H9 (cell line): ENCODE measurements around the gene EXOC2. TPM values are rescaled to one million over a fixed set of nuclear protein-coding genes. Genes with fewer than 3 reads are reported as not detected.

Source experiments
- DNase-seq: peaks from one replicate; pipeline ENCODE4 v3.0.0-alpha.2; 2017
- H2AFZ ChIP-seq: one replicate; pipeline ENCODE4 v1.6.1; 2013; ENCODE audit warnings: mild to moderate bottlenecking, low read length, control low read depth, moderate library complexity
- H2AK5ac ChIP-seq: 2 replicates; pipeline ENCODE4 v1.6.1; 2013; ENCODE audit warnings: low read length, control low read depth, mixed read lengths; ENCODE audit not compliant: insufficient read length
- H2BK120ac ChIP-seq: one replicate; pipeline ENCODE4 v1.6.1; 2013; ENCODE audit warnings: low read depth, mild to moderate bottlenecking, low read length, control low read depth, inconsistent platforms; ENCODE audit not compliant: poor library complexity, severe bottlenecking
- H2BK12ac ChIP-seq: 2 replicates; pipeline ENCODE4 v1.6.1; 2013; ENCODE audit warnings: low read length, control low read depth, mixed read lengths, low read depth; ENCODE audit not compliant: insufficient read length
- H2BK15ac ChIP-seq: 2 replicates; pipeline ENCODE4 v1.6.1; 2013; ENCODE audit warnings: low read depth, low read length, control low read depth
- H2BK20ac ChIP-seq: one replicate; pipeline ENCODE4 v1.6.1; 2013; ENCODE audit warnings: low read depth, mild to moderate bottlenecking, low read length, control low read depth, inconsistent platforms; ENCODE audit not compliant: poor library complexity, severe bottlenecking
- H2BK5ac ChIP-seq: 2 replicates; pipeline ENCODE4 v1.6.1; 2013; ENCODE audit warnings: low read length, control low read depth, mixed read lengths; ENCODE audit not compliant: insufficient read length
- H3K14ac ChIP-seq: 2 replicates; pipeline ENCODE4 v1.6.1; 2013; ENCODE audit warnings: low read length, control low read depth; ENCODE audit not compliant: insufficient read depth
- H3K18ac ChIP-seq: 2 replicates; pipeline ENCODE4 v1.6.1; 2013; ENCODE audit warnings: low read depth, mild to moderate bottlenecking, mixed read lengths, low read length, control low read depth; ENCODE audit not compliant: insufficient read length
- H3K23ac ChIP-seq: 2 replicates; pipeline ENCODE4 v1.6.1; 2013; ENCODE audit warnings: low read length, control low read depth, mixed read lengths, low read depth; ENCODE audit not compliant: insufficient read length
- H3K23me2 ChIP-seq: 2 replicates; pipeline ENCODE4 v1.6.1; 2013; ENCODE audit warnings: low read depth, mild to moderate bottlenecking, mixed read lengths, low read length, control low read depth; ENCODE audit not compliant: insufficient read length, poor library complexity, severe bottlenecking
- H3K27ac ChIP-seq: 2 replicates; pipeline ENCODE4 v1.5.1; 2013; ENCODE audit warnings: low read length, control low read depth, mixed read lengths, low read depth; ENCODE audit not compliant: insufficient read length
- H3K27me3 ChIP-seq: 2 replicates; pipeline ENCODE4 v1.6.1; 2013; ENCODE audit warnings: low read length, control low read depth, inconsistent platforms; ENCODE audit not compliant: insufficient read depth
- H3K4ac ChIP-seq: 2 replicates; pipeline ENCODE4 v1.6.1; 2013; ENCODE audit warnings: low read depth, mild to moderate bottlenecking, control low read depth, inconsistent platforms, low read length, moderate library complexity
- H3K4me1 ChIP-seq: 2 replicates; pipeline ENCODE4 v1.6.1; 2013; ENCODE audit warnings: low read length, control low read depth, inconsistent platforms; ENCODE audit not compliant: insufficient read depth
- H3K4me2 ChIP-seq: 2 replicates; pipeline ENCODE4 v1.6.1; 2013; ENCODE audit warnings: low read length, control low read depth, mixed read lengths; ENCODE audit not compliant: insufficient read length, insufficient read depth
- H3K56ac ChIP-seq: 2 replicates; pipeline ENCODE4 v1.6.1; 2013; ENCODE audit warnings: low read depth, mild to moderate bottlenecking, mixed read lengths, low read length, control low read depth; ENCODE audit not compliant: insufficient read length
- H3K79me1 ChIP-seq: 2 replicates; pipeline ENCODE4 v1.6.1; 2013; ENCODE audit warnings: low read depth, mild to moderate bottlenecking, moderate library complexity, low read length, control low read depth, inconsistent platforms; ENCODE audit not compliant: insufficient read depth, poor library complexity, severe bottlenecking
- H3K79me2 ChIP-seq: 2 replicates; pipeline ENCODE4 v1.6.1; 2013; ENCODE audit warnings: low read length, control low read depth, inconsistent platforms; ENCODE audit not compliant: insufficient read depth
- H3K9ac ChIP-seq: 2 replicates; pipeline ENCODE4 v1.6.1; 2013; ENCODE audit warnings: low read length, control low read depth, mixed read lengths; ENCODE audit not compliant: insufficient read length; ENCODE audit errors: extremely low read depth
- H3K9me3 ChIP-seq: one replicate; pipeline ENCODE4 v1.6.1; 2013; ENCODE audit warnings: low read depth, low read length, inconsistent platforms; ENCODE audit not compliant: control insufficient read depth
- H3T11ph ChIP-seq: one replicate; pipeline ENCODE4 v1.6.1; 2013; ENCODE audit warnings: mild to moderate bottlenecking, low read length, control low read depth, inconsistent platforms
- H4K20me1 ChIP-seq: one replicate; pipeline ENCODE4 v1.6.1; 2013; ENCODE audit not compliant: control insufficient read depth, insufficient read length, insufficient read depth
- H4K5ac ChIP-seq: 2 replicates; pipeline ENCODE4 v1.6.1; 2013; ENCODE audit warnings: low read depth, mild to moderate bottlenecking, mixed read lengths, low read length, control low read depth; ENCODE audit not compliant: insufficient read length
- H4K8ac ChIP-seq: replicated peaks from 2 replicates; pipeline ENCODE4 v1.6.1; 2013; ENCODE audit warnings: low read length, control low read depth, mixed read lengths, low read depth; ENCODE audit not compliant: insufficient read length
- H4K91ac ChIP-seq: 2 replicates; pipeline ENCODE4 v1.6.1; 2013; ENCODE audit warnings: low read depth, mild to moderate bottlenecking, moderate library complexity, mixed read lengths, low read length, control low read depth; ENCODE audit not compliant: insufficient read length
- H3K27ac Mint-ChIP-seq, 3 experiments: 2 replicates in 2 of 3; 3 replicates in 1 of 3; pipeline ENCODE4 v1.8.0; 2020 to 2021; ENCODE audit warnings: mixed read lengths in 3 of 3, mild to moderate bottlenecking in 1 of 3, moderate library complexity in 1 of 3
- H3K27me3 Mint-ChIP-seq: 2 replicates; pipeline ENCODE4 v1.8.0; 2021; ENCODE audit warnings: low read depth, mild to moderate bottlenecking, moderate library complexity, mixed read lengths
- H3K36me3 Mint-ChIP-seq, 3 experiments: 2 replicates in 2 of 3; 3 replicates in 1 of 3; pipeline ENCODE4 v1.8.0; 2020 to 2021; ENCODE audit warnings: low read depth in 3 of 3, mixed read lengths in 3 of 3; ENCODE audit not compliant: insufficient read depth in 1 of 3
- H3K4me1 Mint-ChIP-seq, 2 experiments: 2 replicates each; pipeline ENCODE4 v1.8.0; 2020; ENCODE audit warnings: mixed read lengths in 2 of 2
- H3K4me3 Mint-ChIP-seq, 2 experiments: 2 replicates in 1 of 2; 3 replicates in 1 of 2; pipeline ENCODE4 v1.8.0; 2020 to 2021; ENCODE audit warnings: mild to moderate bottlenecking in 2 of 2, mixed read lengths in 2 of 2, moderate library complexity in 1 of 2
- H3K9me3 Mint-ChIP-seq, 2 experiments: 2 replicates in 1 of 2; 3 replicates in 1 of 2; pipeline ENCODE4 v1.8.0; 2020; ENCODE audit warnings: mild to moderate bottlenecking in 2 of 2, mixed read lengths in 2 of 2, moderate library complexity in 1 of 2
- CTCF ChIP-seq: fragments of 200-600 bp; sonication (generic); conservative IDR thresholded peaks from 3 replicates; pipeline ENCODE4 v1.8.0; 2021; ENCODE audit warnings: antibody characterized with exemption, mild to moderate bottlenecking
- WGBS: extraction: QIAGEN DNeasy Blood & Tissue Kit; methylation state at CpG from one replicate; pipeline ENCODE4 v1.1.7; 2013; ENCODE audit warnings: missing lambda C conversion rate, low lambda C conversion rate, mixed read lengths; ENCODE audit not compliant: insufficient read length; ENCODE audit errors: extremely low coverage; 5-methylcytosine and 5-hydroxymethylcytosine counted together
- total RNA-seq: library from RNA; stranded (reverse); gene quantifications from 2 replicates; pipeline ENCODE4 v1.2.1, GENCODE V29; 2021

The EXOC2 gene
- total RNA-seq, 1 experiment from 2014 or later = 29.9 TPM

DNA sequence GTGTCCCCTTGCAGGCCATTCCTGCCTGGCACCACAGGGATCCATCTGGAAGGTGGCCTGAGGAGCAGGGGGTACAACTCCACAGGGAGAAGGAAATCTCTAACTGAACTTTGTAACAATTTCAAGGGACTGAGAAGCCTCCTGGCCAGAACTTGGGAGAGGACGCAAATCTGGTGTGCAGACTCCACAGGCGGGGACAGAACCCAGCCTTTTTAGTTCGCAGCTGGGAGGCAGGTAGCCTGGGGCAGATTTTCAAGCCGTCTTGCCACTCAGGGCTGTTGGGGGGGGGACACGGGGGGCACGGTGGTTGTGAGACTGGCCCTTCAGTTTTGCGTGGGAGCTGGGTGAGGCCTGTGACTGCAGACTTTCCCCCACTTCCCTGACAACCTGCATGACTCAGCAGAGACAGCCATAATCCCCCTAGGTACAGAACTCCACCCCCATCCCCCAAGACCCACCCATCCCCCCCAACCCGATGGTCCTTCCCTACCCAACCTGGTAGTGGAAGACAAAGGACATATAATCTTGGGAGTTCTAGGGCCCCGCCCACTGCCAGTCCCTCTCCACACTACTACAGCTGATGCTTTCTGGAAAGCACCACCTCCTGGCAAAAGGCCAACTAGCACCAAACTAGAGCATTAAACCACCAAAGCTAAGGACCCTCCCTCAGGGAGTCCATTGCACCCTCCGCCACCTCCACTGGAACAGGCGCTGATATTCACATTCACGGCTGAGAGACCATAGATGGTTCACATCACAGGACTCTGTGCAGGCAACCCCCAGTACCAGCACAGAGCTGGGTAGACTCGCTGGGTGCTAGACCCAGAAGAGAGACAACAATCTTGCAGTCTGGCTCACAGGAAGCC, 33.0 kb downstream of the EXOC2 start:
- no peaks in the 10 kb centered on the region for H3K23me2 ChIP-seq
- H2BK12ac ChIP-seq = peak overlapping the region; percentile 15
- peaks cover 8% of the 10 kb centered on the region for H3K4me1 ChIP-seq
- Mint-ChIP-seq H3K27ac (peak overlapping the region; percentile 95 to 99 (median 97)), H3K4me1 (peaks cover 67 to 74% of the 10 kb centered on the region in 2 experiments), H3K9me3 (peaks cover 7 to 11% of the 10 kb centered on the region in 2 experiments), H3K27me3 (no peaks in the 10 kb centered on the region), H3K36me3 (peaks cover 12 to 24% (median 17%) of the 10 kb centered on the region in 3 experiments), H3K4me3 (peak overlapping the region in 1 of 2 experiments; percentile 39; a peak in 2 of 5 replicates)
- no peak overlapping the region for H3K23ac ChIP-seq
- DNase-seq = peak; percentile 88
- no peak overlapping the region for H3K9ac ChIP-seq
- peak overlapping the region; percentile 75 for H3K27ac ChIP-seq
- no peak overlapping the region for H2BK15ac ChIP-seq
- peak overlapping the region; percentile 78 for H3K14ac ChIP-seq
- no peaks in the 10 kb centered on the region for H4K20me1 ChIP-seq
- H3K4ac ChIP-seq = peak overlapping the region; percentile 53; the same call in 1 of the 2 replicates
- peak overlapping the region; percentile 8 for H3K4me2 ChIP-seq
- peak overlapping the region; percentile 72 for H3T11ph ChIP-seq
- H4K8ac ChIP-seq = no peak overlapping the region
- H3K9me3 ChIP-seq = no peaks in the 10 kb centered on the region
- no peak overlapping the region for H4K5ac ChIP-seq
- TF ChIP-seq CTCF = peak; percentile 43; the same call in 2 of the 3 replicates
- H3K18ac ChIP-seq = peak overlapping the region; percentile 91
- H2BK5ac ChIP-seq = no peak overlapping the region
- H3K56ac ChIP-seq = no peak overlapping the region
- no peak overlapping the region for H2AFZ ChIP-seq
- peaks cover 5% of the 10 kb centered on the region; the same call in 1 of the 2 replicates for H3K79me2 ChIP-seq
- no peaks in the 10 kb centered on the region for H3K27me3 ChIP-seq
- no peaks in the 10 kb centered on the region for H3K79me1 ChIP-seq
- H2BK20ac ChIP-seq = peak overlapping the region; percentile 95
- WGBS = no CpG with 5 or more reads among the region's 13 CpGs
- H4K91ac ChIP-seq = peak overlapping the region; percentile 89
- H2BK120ac ChIP-seq = no peak overlapping the region
- H2AK5ac ChIP-seq = no peak overlapping the region
